MM.1S (cell line): ENCODE measurements around the gene PAPPA.

Source experiments
- DNase-seq: peaks from one replicate; pipeline ENCODE4 v3.0.0-alpha.2; 2015
- H2AFZ ChIP-seq: fragments of 300-600 bp; sonication (generic); 2 replicates; pipeline ENCODE4 v1.6.0; 2016; ENCODE audit warnings: antibody characterized with exemption, low read length
- H3F3A ChIP-seq: fragments of 300-600 bp; sonication (generic); 2 replicates; pipeline ENCODE4 v1.6.1; 2016; ENCODE audit warnings: mild to moderate bottlenecking, antibody characterized with exemption, low read length, moderate library complexity, mixed read lengths; ENCODE audit not compliant: insufficient read depth
- H3K27ac ChIP-seq: fragments of 300-600 bp; sonication (generic); 2 replicates; pipeline ENCODE4 v1.5.1; 2016; ENCODE audit warnings: mild to moderate bottlenecking, low read length
- H3K27me3 ChIP-seq: fragments of 300-600 bp; sonication (generic); replicated peaks from 2 replicates; pipeline ENCODE4 v1.6.0; 2016; ENCODE audit warnings: low read length; ENCODE audit not compliant: insufficient read depth
- H3K36me3 ChIP-seq: fragments of 300-600 bp; sonication (generic); replicated peaks from 2 replicates; pipeline ENCODE4 v1.6.1; 2016; ENCODE audit warnings: mild to moderate bottlenecking, low read length, mixed read lengths; ENCODE audit not compliant: insufficient read depth
- H3K4me1 ChIP-seq: fragments of 300-600 bp; sonication (generic); 2 replicates; pipeline ENCODE4 v1.6.1; 2016; ENCODE audit warnings: low read length, mixed read lengths
- H3K4me2 ChIP-seq: fragments of 300-600 bp; sonication (generic); 2 replicates; pipeline ENCODE4 v1.6.0; 2016; ENCODE audit warnings: low read depth, low read length
- H3K4me3 ChIP-seq: fragments of 300-600 bp; sonication (generic); 2 replicates; pipeline ENCODE4 v1.5.1; 2016; ENCODE audit warnings: low read length, mixed read lengths
- H3K79me2 ChIP-seq: fragments of 300-600 bp; sonication (generic); 2 replicates; pipeline ENCODE4 v1.6.1; 2016; ENCODE audit warnings: mixed run types, low read length, mixed read lengths
- H3K9ac ChIP-seq: fragments of 300-600 bp; sonication (generic); 2 replicates; pipeline ENCODE4 v1.6.1; 2016; ENCODE audit warnings: low read length, mixed read lengths
- H3K9me2 ChIP-seq: fragments of 300-600 bp; sonication (generic); replicated peaks from 2 replicates; pipeline ENCODE4 v1.6.1; 2016; ENCODE audit warnings: mild to moderate bottlenecking, low read length, mixed read lengths; ENCODE audit not compliant: insufficient read depth
- H3K9me3 ChIP-seq: fragments of 300-600 bp; sonication (generic); replicated peaks from 2 replicates; pipeline ENCODE4 v1.6.1; 2016; ENCODE audit warnings: mild to moderate bottlenecking, low read length, mixed read lengths; ENCODE audit not compliant: insufficient read depth
- H4K20me1 ChIP-seq: fragments of 300-600 bp; sonication (generic); 2 replicates; pipeline ENCODE4 v1.6.1; 2016; ENCODE audit warnings: mild to moderate bottlenecking, low read length, moderate library complexity, mixed read lengths; ENCODE audit not compliant: insufficient read depth
- EZH2 ChIP-seq: fragments of 300-600 bp; sonication (generic); optimal IDR thresholded peaks from 2 replicates; pipeline ENCODE3; 2017; ENCODE audit warnings: low read depth, mild to moderate bottlenecking, antibody characterized with exemption, low read length, mixed read lengths
- EZH2phosphoT487 ChIP-seq: fragments of 300-600 bp; sonication (generic); IDR thresholded peaks from 2 replicates; pipeline ENCODE4 v1.6.1; 2018; ENCODE audit warnings: antibody characterized with exemption, low read length
- TF ChIP-seq, protein P1 (sequence below): fragments of 300-600 bp; sonication (generic); IDR thresholded peaks from 2 replicates; pipeline ENCODE4 v1.5.1; 2016; ENCODE audit warnings: antibody characterized with exemption, low read length, mixed read lengths

PAPPA gene

GRCh38 chr9:116163293-116164055, 9.9 kb downstream of the PAPPA start:
- no peaks in the 10 kb centered on the region for H3K9me2 ChIP-seq
- H3K4me1 ChIP-seq = no peaks in the 10 kb centered on the region
- no peak overlapping the region for H3K27ac ChIP-seq
- no peak overlapping the region for H3K4me2 ChIP-seq
- no peaks in the 10 kb centered on the region for H3K79me2 ChIP-seq
- no peaks in the 10 kb centered on the region for H3K36me3 ChIP-seq
- H3K9me3 ChIP-seq = no peaks in the 10 kb centered on the region
- H3K9ac ChIP-seq = no peak overlapping the region
- DNase-seq = peak; percentile 26
- no peaks in the 10 kb centered on the region for H3F3A ChIP-seq
- no peak overlapping the region for H3K4me3 ChIP-seq
- no peak overlapping the region for H2AFZ ChIP-seq
- H3K27me3 ChIP-seq = no peaks in the 10 kb centered on the region
- H4K20me1 ChIP-seq = no peaks in the 10 kb centered on the region
- TF ChIP-seq EZH2phosphoT487 = no peak
- TF ChIP-seq, protein P1, sequence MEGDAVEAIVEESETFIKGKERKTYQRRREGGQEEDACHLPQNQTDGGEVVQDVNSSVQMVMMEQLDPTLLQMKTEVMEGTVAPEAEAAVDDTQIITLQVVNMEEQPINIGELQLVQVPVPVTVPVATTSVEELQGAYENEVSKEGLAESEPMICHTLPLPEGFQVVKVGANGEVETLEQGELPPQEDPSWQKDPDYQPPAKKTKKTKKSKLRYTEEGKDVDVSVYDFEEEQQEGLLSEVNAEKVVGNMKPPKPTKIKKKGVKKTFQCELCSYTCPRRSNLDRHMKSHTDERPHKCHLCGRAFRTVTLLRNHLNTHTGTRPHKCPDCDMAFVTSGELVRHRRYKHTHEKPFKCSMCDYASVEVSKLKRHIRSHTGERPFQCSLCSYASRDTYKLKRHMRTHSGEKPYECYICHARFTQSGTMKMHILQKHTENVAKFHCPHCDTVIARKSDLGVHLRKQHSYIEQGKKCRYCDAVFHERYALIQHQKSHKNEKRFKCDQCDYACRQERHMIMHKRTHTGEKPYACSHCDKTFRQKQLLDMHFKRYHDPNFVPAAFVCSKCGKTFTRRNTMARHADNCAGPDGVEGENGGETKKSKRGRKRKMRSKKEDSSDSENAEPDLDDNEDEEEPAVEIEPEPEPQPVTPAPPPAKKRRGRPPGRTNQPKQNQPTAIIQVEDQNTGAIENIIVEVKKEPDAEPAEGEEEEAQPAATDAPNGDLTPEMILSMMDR = peak; percentile 54
- no peak for TF ChIP-seq EZH2

GRCh38 chr9:116165912-116166311, 12.3 kb downstream of the PAPPA start:
- Histone ChIP-seq H3K27me3 (no peaks in the 10 kb centered on the region), H3K36me3 (no peaks in the 10 kb centered on the region), H3K79me2 (no peaks in the 10 kb centered on the region), H3K27ac (no peak overlapping the region), H3K4me2 (no peak overlapping the region), H3K9ac (no peak overlapping the region), H2AFZ (no peak overlapping the region), H3K4me3 (no peak overlapping the region), H4K20me1 (no peaks in the 10 kb centered on the region), H3F3A (no peaks in the 10 kb centered on the region), H3K9me3 (no peaks in the 10 kb centered on the region), H3K4me1 (no peaks in the 10 kb centered on the region), H3K9me2 (no peaks in the 10 kb centered on the region)
- DNase-seq = no peak
- TF ChIP-seq, protein P1 = no peak
- TF ChIP-seq EZH2 (no peak), EZH2phosphoT487 (no peak)

DNA sequence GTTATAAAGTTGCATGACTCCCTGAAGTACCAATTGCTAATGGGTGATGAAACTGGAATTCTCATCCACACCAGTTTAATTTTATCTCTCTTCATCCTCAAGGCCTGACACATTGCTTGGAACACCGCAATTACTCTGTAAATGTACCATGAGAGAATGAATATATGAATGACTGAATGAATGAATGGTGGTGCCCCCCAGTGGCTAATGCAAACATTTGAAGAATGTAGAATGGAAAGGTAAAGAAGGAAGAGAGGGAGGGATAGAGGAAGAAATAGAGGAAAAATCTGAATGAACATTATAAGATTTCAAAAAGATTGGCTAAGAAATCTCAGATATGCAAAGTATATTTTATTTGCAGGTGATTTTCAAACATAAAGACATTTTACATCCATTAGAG, 13.1 kb downstream of the PAPPA start:
- no peak for DNase-seq
- Histone ChIP-seq H3K4me1 (no peaks in the 10 kb centered on the region), H3K4me2 (no peak overlapping the region), H3K27me3 (no peaks in the 10 kb centered on the region), H3K79me2 (no peaks in the 10 kb centered on the region), H3K36me3 (no peaks in the 10 kb centered on the region), H3K9me2 (no peaks in the 10 kb centered on the region), H4K20me1 (no peaks in the 10 kb centered on the region), H3K4me3 (no peak overlapping the region), H2AFZ (no peak overlapping the region), H3K27ac (no peak overlapping the region), H3F3A (no peaks in the 10 kb centered on the region), H3K9ac (no peak overlapping the region), H3K9me3 (no peaks in the 10 kb centered on the region)
- TF ChIP-seq EZH2 = no peak
- TF ChIP-seq, protein P1 = peak; percentile 16; the same call in 1 of the 2 replicates
